Measurements from ENCODE around the gene SRSF2.
"Not testable (repeated sequence)": the region's sequence is repeated elsewhere in the genome, so short reads cannot be mapped to it uniquely, and the experiment has no call there.

Gene SRSF2

DNA sequence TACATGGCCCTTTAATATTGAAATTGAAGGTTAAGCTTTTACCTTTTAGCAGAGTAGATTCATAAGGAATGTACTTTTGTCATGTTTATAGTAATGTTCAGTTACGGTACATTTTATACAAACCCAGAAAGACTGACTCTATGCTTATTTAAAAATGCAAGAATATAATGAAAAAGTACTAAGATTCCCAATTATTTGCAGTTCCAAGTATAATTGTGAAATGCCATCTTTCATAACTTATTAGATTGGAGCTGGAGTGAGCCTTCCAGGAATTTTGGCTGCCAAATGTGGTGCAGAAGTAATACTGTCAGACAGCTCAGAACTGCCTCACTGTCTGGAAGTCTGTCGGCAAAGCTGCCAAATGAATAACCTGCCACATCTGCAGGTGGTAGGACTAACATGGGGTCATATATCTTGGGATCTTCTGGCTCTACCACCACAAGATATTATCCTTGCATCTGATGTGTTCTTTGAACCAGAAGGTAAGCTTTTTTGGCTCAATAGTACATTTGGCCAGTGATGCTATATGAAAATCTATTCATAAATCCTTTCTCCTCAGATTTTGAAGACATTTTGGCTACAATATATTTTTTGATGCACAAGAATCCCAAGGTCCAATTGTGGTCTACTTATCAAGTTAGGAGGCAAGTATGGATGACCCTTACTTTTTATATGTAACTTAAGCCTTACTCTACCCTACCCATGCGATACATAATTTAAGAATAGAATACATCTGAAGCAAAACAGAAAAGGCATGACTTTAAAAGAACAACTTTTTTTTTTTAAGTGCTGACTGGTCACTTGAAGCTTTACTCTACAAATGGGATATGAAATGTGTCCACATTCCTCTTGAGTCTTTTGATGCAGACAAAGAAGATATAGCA is 4.2 kb downstream of the SRSF2 start:
- no peak overlapping the region for H2BK12ac ChIP-seq (ENCODE audit: low read length)
- H2AK5ac ChIP-seq (ENCODE audit: low read depth, low read length), result no peak overlapping the region
- peaks cover 6 to 24% of the 10 kb centered on the region in 2 donors for H3K4me1 ChIP-seq (ENCODE audit: control insufficient read depth in 2 of 2, insufficient read depth in 1 of 2, low read depth in 1 of 2, low read length in 2 of 2)
- no peak overlapping the region for H2BK120ac ChIP-seq (ENCODE audit: low read depth, low read length)
- H4K91ac ChIP-seq (ENCODE audit: low read depth, low read length, poor library complexity), result no peak overlapping the region
- H2BK15ac ChIP-seq (ENCODE audit: low read length), result no peak overlapping the region
- H3K27me3 ChIP-seq (ENCODE audit: control insufficient read depth in 3 of 3, insufficient read depth in 3 of 3, low read depth in 1 of 3, low read length in 3 of 3), result no peaks in the 10 kb centered on the region
- DNase-seq (ENCODE audit: low spot score), result no peak
- no peak overlapping the region for H3K23ac ChIP-seq (ENCODE audit: low read depth, low read length, poor library complexity)
- H3K9ac ChIP-seq (ENCODE audit: low read depth, low read length, poor library complexity), result no peak overlapping the region
- H3K18ac ChIP-seq (ENCODE audit: low read length), result no peak overlapping the region
- H2AFZ ChIP-seq (ENCODE audit: low read length), result no peak overlapping the region
- peaks cover 17 to 69% of the 10 kb centered on the region in 2 donors for H3K36me3 ChIP-seq (replicated peaks in 1 of 2; ENCODE audit: control insufficient read depth in 2 of 2, insufficient read depth in 2 of 2, low read length in 2 of 2)
- H3K4ac ChIP-seq (ENCODE audit: low read length), result no peak overlapping the region
- no peak overlapping the region for H3K14ac ChIP-seq (ENCODE audit: low read length)
- no peak overlapping the region for H2BK5ac ChIP-seq (ENCODE audit: low read length)
- H3K27ac ChIP-seq (replicated peaks; ENCODE audit: low read length), result no peak overlapping the region
- no peak overlapping the region for H3K4me2 ChIP-seq (ENCODE audit: insufficient read depth, low read length, poor library complexity, severe bottlenecking)
- peaks cover 5% of the 10 kb centered on the region for H3K79me1 ChIP-seq (ENCODE audit: low read depth, low read length)
- peak overlapping the region in 1 of 2 donors; percentile 89 for H3K4me3 ChIP-seq (ENCODE audit: low read length in 2 of 2)
- no peaks in the 10 kb centered on the region for H3K9me3 ChIP-seq (replicated peaks in 1 of 2; ENCODE audit: control insufficient read depth in 2 of 2, insufficient read depth in 1 of 2, low read depth in 1 of 2, low read length in 2 of 2)
- WGBS, 2 donors (ENCODE audit: extremely low coverage in 2 of 2, insufficient read length in 2 of 2, insufficient replicate concordance in 1 of 2), result no CpG with 5 or more reads among the region's 3 CpGs
- H4K8ac ChIP-seq (ENCODE audit: low read depth, low read length), result no peak overlapping the region

DNA sequence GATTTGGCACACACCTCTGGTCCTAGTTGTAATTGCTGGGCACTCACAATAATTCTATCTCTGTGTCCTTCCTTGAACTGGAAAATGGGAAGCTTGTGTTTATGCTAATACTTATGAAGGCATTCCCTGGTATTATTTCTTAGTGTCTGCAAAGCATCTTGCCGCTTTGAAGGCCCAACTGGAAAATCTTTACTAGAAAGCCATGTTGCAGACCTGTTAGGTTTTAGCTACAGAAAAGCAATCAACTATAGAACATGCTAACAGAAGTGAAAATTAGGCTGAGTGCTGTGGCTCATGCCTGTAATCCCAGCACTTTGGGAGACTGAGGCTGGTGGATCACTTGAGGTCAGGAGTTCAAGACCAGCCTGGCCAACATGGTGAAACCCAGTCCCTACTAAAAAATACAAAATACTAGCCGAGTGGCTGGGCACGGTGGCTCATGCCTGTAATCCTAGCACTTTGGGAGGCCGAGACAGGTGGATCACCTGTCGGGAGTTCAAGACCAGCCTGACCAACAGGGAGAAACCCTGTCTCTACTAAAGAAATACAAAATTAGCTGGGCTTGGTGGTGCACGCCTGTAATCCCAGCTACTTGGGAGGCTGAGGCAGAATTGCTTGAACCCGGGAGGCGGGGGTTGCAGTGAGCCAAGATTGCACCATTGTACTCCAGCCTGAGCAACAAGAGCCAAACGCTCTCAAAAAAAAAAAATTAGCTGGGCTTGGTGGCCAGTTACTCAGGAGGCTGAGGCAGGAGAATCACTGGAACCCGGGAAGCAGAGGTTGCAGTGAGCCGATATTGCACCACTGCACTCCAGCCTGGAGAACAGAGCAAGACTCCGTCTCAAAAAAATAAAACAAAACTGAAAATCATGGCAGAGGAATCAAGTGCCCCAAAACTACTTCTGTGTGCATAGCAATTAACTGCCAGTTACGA is 5.1 kb downstream of the SRSF2 start:
- peaks cover 17 to 72% of the 10 kb centered on the region in 2 donors for H3K36me3 ChIP-seq (replicated peaks in 1 of 2; ENCODE audit: control insufficient read depth in 2 of 2, insufficient read depth in 2 of 2, low read length in 2 of 2)
- not testable (repeated sequence) for H3K9me3 ChIP-seq (replicated peaks in 1 of 2; ENCODE audit: control insufficient read depth in 2 of 2, insufficient read depth in 1 of 2, low read depth in 1 of 2, low read length in 2 of 2); H3K18ac ChIP-seq (ENCODE audit: low read length); H2BK5ac ChIP-seq (ENCODE audit: low read length); H2BK120ac ChIP-seq (ENCODE audit: low read depth, low read length); H3K4me2 ChIP-seq (ENCODE audit: insufficient read depth, low read length, poor library complexity, severe bottlenecking); H3K79me1 ChIP-seq (ENCODE audit: low read depth, low read length); H2BK15ac ChIP-seq (ENCODE audit: low read length); H3K27me3 ChIP-seq (ENCODE audit: control insufficient read depth in 3 of 3, insufficient read depth in 3 of 3, low read depth in 1 of 3, low read length in 3 of 3); H4K8ac ChIP-seq (ENCODE audit: low read depth, low read length); H2AFZ ChIP-seq (ENCODE audit: low read length); H2AK5ac ChIP-seq (ENCODE audit: low read depth, low read length); H3K4me3 ChIP-seq (ENCODE audit: low read length in 2 of 2); H3K9ac ChIP-seq (ENCODE audit: low read depth, low read length, poor library complexity); H2BK12ac ChIP-seq (ENCODE audit: low read length); H3K23ac ChIP-seq (ENCODE audit: low read depth, low read length, poor library complexity); H4K91ac ChIP-seq (ENCODE audit: low read depth, low read length, poor library complexity); H3K4ac ChIP-seq (ENCODE audit: low read length); DNase-seq (ENCODE audit: low spot score); H3K14ac ChIP-seq (ENCODE audit: low read length); H3K27ac ChIP-seq (replicated peaks; ENCODE audit: low read length)
- peaks cover 8 to 29% of the 10 kb centered on the region in 2 donors for H3K4me1 ChIP-seq (ENCODE audit: control insufficient read depth in 2 of 2, insufficient read depth in 1 of 2, low read depth in 1 of 2, low read length in 2 of 2)
- WGBS, 2 donors (ENCODE audit: extremely low coverage in 2 of 2, insufficient read length in 2 of 2, insufficient replicate concordance in 1 of 2), result no CpG with 5 or more reads among the region's 13 CpGs

- no peak for DNase-seq (ENCODE audit: low spot score)
- peaks cover 9 to 59% of the 10 kb centered on the region in 2 donors for H3K36me3 ChIP-seq (replicated peaks in 1 of 2; ENCODE audit: control insufficient read depth in 2 of 2, insufficient read depth in 2 of 2, low read length in 2 of 2)
Observed at GRCh38 chr17:76727745-76728456, 9.2 kb downstream of the SRSF2 start.

More at GRCh38 chr17:76727745-76728456, 9.2 kb downstream of the SRSF2 start:
- Histone ChIP-seq H2BK120ac (ENCODE audit: low read depth, low read length) (no peak overlapping the region), H3K79me1 (ENCODE audit: low read depth, low read length) (peaks cover 6% of the 10 kb centered on the region), H2AK5ac (ENCODE audit: low read depth, low read length) (no peak overlapping the region), H3K4me1 (ENCODE audit: control insufficient read depth in 2 of 2, insufficient read depth in 1 of 2, low read depth in 1 of 2, low read length in 2 of 2) (peaks cover 5 to 11% of the 10 kb centered on the region in 2 donors), H2BK5ac (ENCODE audit: low read length) (no peak overlapping the region), H4K91ac (ENCODE audit: low read depth, low read length, poor library complexity) (no peak overlapping the region), H2BK15ac (ENCODE audit: low read length) (no peak overlapping the region), H3K23ac (ENCODE audit: low read depth, low read length, poor library complexity) (peak overlapping the region; percentile 8), H3K4me3 (ENCODE audit: low read length in 2 of 2) (peak overlapping the region in 1 of 2 donors; percentile 100), H3K14ac (ENCODE audit: low read length) (no peak overlapping the region), H3K9me3 (replicated peaks in 1 of 2; ENCODE audit: control insufficient read depth in 2 of 2, insufficient read depth in 1 of 2, low read depth in 1 of 2, low read length in 2 of 2) (no peaks in the 10 kb centered on the region), H3K18ac (ENCODE audit: low read length) (no peak overlapping the region), H3K27me3 (ENCODE audit: control insufficient read depth in 3 of 3, insufficient read depth in 3 of 3, low read depth in 1 of 3, low read length in 3 of 3) (no peaks in the 10 kb centered on the region), H2BK12ac (ENCODE audit: low read length) (no peak overlapping the region), H2AFZ (ENCODE audit: low read length) (no peak overlapping the region), H3K27ac (replicated peaks; ENCODE audit: low read length) (no peak overlapping the region), H3K4me2 (ENCODE audit: insufficient read depth, low read length, poor library complexity, severe bottlenecking) (no peak overlapping the region), H4K8ac (ENCODE audit: low read depth, low read length) (no peak overlapping the region), H3K9ac (ENCODE audit: low read depth, low read length, poor library complexity) (peak overlapping the region; percentile 7), H3K4ac (ENCODE audit: low read length) (no peak overlapping the region)
- no CpG with 5 or more reads among the region's 18 CpGs for WGBS, 2 donors (ENCODE audit: extremely low coverage in 2 of 2, insufficient read length in 2 of 2, insufficient replicate concordance in 1 of 2)
